ENCODE results near the gene CREG1. TPM values are rescaled to one million over a fixed set of nuclear protein-coding genes. Genes with fewer than 3 reads are reported as not detected.

CREG1 gene
- total and polyA plus RNA-seq, 4 donors = 86.8 to 123 (median 95.8) TPM

GRCh38 chr1:167538657-167539056, 14.9 kb downstream of the CREG1 start:
- no peak for DNase-seq (ENCODE audit: low spot score)
- Histone ChIP-seq H3K9ac (ENCODE audit: low read depth in 1 of 2, low read length in 2 of 2) (peak overlapping the region in 1 of 2 donors; percentile 9), H3K27ac (ENCODE audit: low read depth in 1 of 2, low read length in 2 of 2) (no peak overlapping the region), H3K36me3 (ENCODE audit: control insufficient read depth in 4 of 4, insufficient read depth in 3 of 4, low read depth in 1 of 4, low read length in 3 of 4) (no peaks in the 10 kb centered on the region), H3K4me3 (ENCODE audit: low read depth in 1 of 3, low read length in 3 of 3) (no peak overlapping the region), H3K4me1 (ENCODE audit: control insufficient read depth in 4 of 4, insufficient read depth in 4 of 4, low read length in 3 of 4) (peaks cover 12 to 60% (median 50%) of the 10 kb centered on the region in 4 donors), H3K9me3 (ENCODE audit: control insufficient read depth in 4 of 4, low read length in 3 of 4) (no peaks in the 10 kb centered on the region), H3K27me3 (ENCODE audit: control insufficient read depth in 4 of 4, insufficient read depth in 4 of 4, low read length in 3 of 4) (no peaks in the 10 kb centered on the region)
- WGBS = 31% methylated on average over 5 of the region's 5 CpGs
- TF ChIP-seq FOXA2 (IDR thresholded peaks at IDR 0.05) = no peak
- TF ChIP-seq ZBTB33 (IDR thresholded peaks at IDR 0.05) = no peak
- TF ChIP-seq RXRA (IDR thresholded peaks at IDR 0.05) = peak; percentile 59 to 65
- no peak for TF ChIP-seq GABPA (IDR thresholded peaks at IDR 0.05 in 1 of 2, conservative IDR thresholded peaks at IDR 0.05 in 1 of 2)
- peak; percentile 36 for TF ChIP-seq YY1 (IDR thresholded peaks at IDR 0.05)
- TF ChIP-seq HNF4A (conservative IDR thresholded peaks at IDR 0.05) = peak; percentile 23 to 49
- TF ChIP-seq HNF4G (IDR thresholded peaks at IDR 0.05) = peak; percentile 21
- no peak for TF ChIP-seq NR2F2 (IDR thresholded peaks at IDR 0.05)
- no peak for TF ChIP-seq FOXA1 (IDR thresholded peaks at IDR 0.05)
- TF ChIP-seq TAF1 (conservative IDR thresholded peaks at IDR 0.05) = no peak
- peak; percentile 23 for TF ChIP-seq SP1 (IDR thresholded peaks at IDR 0.05)
- TF ChIP-seq RAD21 (IDR thresholded peaks at IDR 0.05) = peak; percentile 59 to 64
- TF ChIP-seq CTCF (IDR thresholded peaks at IDR 0.05; ENCODE audit: low read depth, low read length, missing input control) = no peak
- no peak for TF ChIP-seq EGR1 (IDR thresholded peaks at IDR 0.05; ENCODE audit: low read depth in 2 of 2)
- TF ChIP-seq REST (IDR thresholded peaks at IDR 0.05) = no peak
- TF ChIP-seq ATF3 (IDR thresholded peaks at IDR 0.05) = no peak
- no peak for TF ChIP-seq MAX (IDR thresholded peaks at IDR 0.05)
- no peak for TF ChIP-seq JUND (IDR thresholded peaks at IDR 0.05)

Data from liver (tissue), 9 donors.